Astrocyte of the cerebellum (primary cell): ENCODE measurements around the gene DUOXA2.

Experiments
- DNase-seq: peaks from one replicate; pipeline ENCODE4 v3.0.0-alpha.2; 2011; ENCODE audit warnings: low read depth
- H3K4me3 ChIP-seq: 2 replicates; pipeline ENCODE4 v1.5.1; 2011; ENCODE audit warnings: mild to moderate bottlenecking, low read depth, low read length, moderate library complexity
- in situ Hi-C: cut with HindIII; loops from 2 replicates; pipeline ENCODE4 v1.10.0; 2017; ENCODE audit warnings: low sequenced_read_pairs
- TF ChIP-seq, protein P1 (sequence below): IDR thresholded peaks from 2 replicates; pipeline ENCODE4 v1.5.1; 2012; ENCODE audit warnings: low read length, low read depth, moderate library complexity, mild to moderate bottlenecking; ENCODE audit errors: missing control alignments

DUOXA2 gene

GRCh38 chr15:45122719-45123118, 8.6 kb downstream of the DUOXA2 start:
- in situ Hi-C loops = no loop called here
- no peak overlapping the region for H3K4me3 ChIP-seq
- TF ChIP-seq, protein P1, sequence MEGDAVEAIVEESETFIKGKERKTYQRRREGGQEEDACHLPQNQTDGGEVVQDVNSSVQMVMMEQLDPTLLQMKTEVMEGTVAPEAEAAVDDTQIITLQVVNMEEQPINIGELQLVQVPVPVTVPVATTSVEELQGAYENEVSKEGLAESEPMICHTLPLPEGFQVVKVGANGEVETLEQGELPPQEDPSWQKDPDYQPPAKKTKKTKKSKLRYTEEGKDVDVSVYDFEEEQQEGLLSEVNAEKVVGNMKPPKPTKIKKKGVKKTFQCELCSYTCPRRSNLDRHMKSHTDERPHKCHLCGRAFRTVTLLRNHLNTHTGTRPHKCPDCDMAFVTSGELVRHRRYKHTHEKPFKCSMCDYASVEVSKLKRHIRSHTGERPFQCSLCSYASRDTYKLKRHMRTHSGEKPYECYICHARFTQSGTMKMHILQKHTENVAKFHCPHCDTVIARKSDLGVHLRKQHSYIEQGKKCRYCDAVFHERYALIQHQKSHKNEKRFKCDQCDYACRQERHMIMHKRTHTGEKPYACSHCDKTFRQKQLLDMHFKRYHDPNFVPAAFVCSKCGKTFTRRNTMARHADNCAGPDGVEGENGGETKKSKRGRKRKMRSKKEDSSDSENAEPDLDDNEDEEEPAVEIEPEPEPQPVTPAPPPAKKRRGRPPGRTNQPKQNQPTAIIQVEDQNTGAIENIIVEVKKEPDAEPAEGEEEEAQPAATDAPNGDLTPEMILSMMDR = no peak
- no peak for DNase-seq

GRCh38 chr15:45123397-45123796, 9.3 kb downstream of the DUOXA2 start:
- H3K4me3 ChIP-seq = no peak overlapping the region
- in situ Hi-C loops = no loop called here
- DNase-seq = no peak
- TF ChIP-seq, protein P1 = no peak

GRCh38 chr15:45126535-45127158, 12.5 kb downstream of the DUOXA2 start:
- H3K4me3 ChIP-seq = no peak overlapping the region
- TF ChIP-seq, protein P1 = peak; percentile 66
- no peak for DNase-seq
- in situ Hi-C loops = no loop called here

DNA sequence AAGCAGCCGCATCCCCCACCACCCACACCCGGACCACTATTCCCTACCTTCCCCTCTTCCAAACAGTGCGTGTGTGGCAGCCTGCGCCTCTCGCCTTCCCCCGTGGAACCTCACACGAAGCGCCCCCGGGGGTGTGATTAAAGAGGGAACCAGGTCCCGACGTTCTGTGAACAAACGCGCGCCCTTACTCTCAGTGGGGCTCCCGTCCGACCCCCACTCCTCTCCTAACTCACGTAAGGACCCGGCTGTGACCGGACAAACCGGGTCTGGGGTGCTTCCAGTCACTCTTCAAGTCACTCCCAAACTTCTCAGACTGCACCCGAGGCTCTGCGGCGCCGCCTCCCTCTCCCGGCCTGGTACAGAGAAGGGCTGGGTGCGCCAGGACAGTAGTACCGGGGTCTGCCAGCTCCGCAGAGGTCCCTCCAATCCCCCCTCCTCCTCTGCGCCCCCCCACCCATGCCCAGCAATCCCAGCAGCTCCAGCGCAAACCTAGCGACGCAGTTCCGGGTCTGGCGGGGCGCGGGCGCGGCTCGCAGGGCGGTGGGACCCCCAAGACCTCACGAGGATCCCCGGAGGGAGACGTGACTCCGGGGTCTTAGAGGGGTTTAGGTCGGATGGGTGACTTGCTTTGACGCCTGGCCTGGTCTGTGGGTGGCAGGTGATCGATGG, 15.0 kb downstream of the DUOXA2 start:
- DNase-seq = no peak
- no peak overlapping the region for H3K4me3 ChIP-seq
- in situ Hi-C loops = no loop called here
- TF ChIP-seq, protein P1 = no peak

DNA sequence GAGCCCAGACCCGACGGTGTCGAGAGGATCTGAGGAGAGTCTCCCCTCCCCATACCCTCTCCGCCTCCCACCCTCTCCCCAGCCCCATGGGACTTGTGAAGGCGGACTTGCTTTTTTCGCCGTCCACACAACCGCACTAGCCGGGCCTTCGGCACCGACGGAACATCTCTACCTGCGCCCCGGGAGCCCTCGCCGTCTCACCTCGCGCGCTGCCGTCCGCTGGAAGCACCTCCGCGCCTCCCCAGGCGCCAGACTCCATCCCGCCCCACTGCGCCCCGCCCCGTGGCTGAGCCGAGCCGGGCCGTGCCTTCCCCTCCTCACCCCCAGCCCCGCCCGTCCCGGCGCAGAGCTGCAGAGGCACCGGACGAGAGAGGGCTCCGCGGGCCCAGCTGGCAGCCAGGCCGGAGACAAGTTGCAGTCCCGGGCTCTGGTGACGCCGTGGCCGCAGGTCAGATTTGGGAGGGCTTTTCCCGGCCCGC, 15.6 kb downstream of the DUOXA2 start, which contains the start of the genes DUOX1 and DUOXA1:
DUOX1 (plus strand) TSS at position 344 of the 479 bp plus-strand sequence. CDS start 1,973 bp downstream, outside the sequence.
DUOXA1 (minus strand) TSS at position 229 of the 479 bp plus-strand sequence. CDS start 6,865 bp downstream, outside the sequence.
- no peak within 1 kb of the TSS for H3K4me3 ChIP-seq
- in situ Hi-C loops = no loop called here
- TF ChIP-seq, protein P1 = no peak
- no peak for DNase-seq

- no peak overlapping the region for H3K4me3 ChIP-seq
- TF ChIP-seq, protein P1 = no peak
- in situ Hi-C loops = no loop called here
- DNase-seq = no peak
Measured at GRCh38 chr15:45130291-45131000, 16.3 kb downstream of the DUOXA2 start.
